Left ventricle myocardium inferior (tissue), 1 donor: ENCODE data around the gene RGS14. TPM values are rescaled to one million over a fixed set of nuclear protein-coding genes. Genes with fewer than 3 reads are reported as not detected.
"Not testable (repeated sequence)": the region's sequence is repeated elsewhere in the genome, so short reads cannot be mapped to it uniquely, and the experiment has no call there.

Experiments used
- DNase-seq: peaks from one replicate; pipeline ENCODE4 v3.0.0-alpha.2; 2020
- H3K27ac ChIP-seq: fragments of 200-600 bp; replicated peaks from 2 replicates; pipeline ENCODE4 v1.8.0; 2021
- H3K27me3 ChIP-seq: fragments of 200-600 bp; 2 replicates; pipeline ENCODE4 v1.8.0; 2021; ENCODE audit warnings: low read depth
- H3K36me3 ChIP-seq: fragments of 200-600 bp; 2 replicates; pipeline ENCODE4 v1.8.0; 2021
- H3K4me1 ChIP-seq: fragments of 200-600 bp; 2 replicates; pipeline ENCODE4 v1.8.0; 2021
- H3K4me3 ChIP-seq: fragments of 200-600 bp; 2 replicates; pipeline ENCODE4 v1.8.0; 2021; ENCODE audit warnings: mild to moderate bottlenecking, moderate library complexity
- H3K9me3 ChIP-seq: fragments of 200-600 bp; replicated peaks from 2 replicates; pipeline ENCODE4 v1.8.0; 2021
- intact Hi-C: fragments of 100-400 bp; cut with micrococcal nuclease; formaldehyde crosslinking; loops from one replicate; pipeline ENCODE4 v1.11.0; 2022
- total RNA-seq: library from RNA; stranded (reverse); fragmentation: NEBNext Ultra II Directional; extraction: Animal tissue kit (Norgen Biotek cat#: 25700); gene quantifications from one replicate; pipeline ENCODE4 v1.2.1, GENCODE V29; 2021
- TF ChIP-seq, protein P1 (sequence below): fragments of 200-600 bp; IDR thresholded peaks from 2 replicates; pipeline ENCODE4 v1.8.0; 2021; ENCODE audit warnings: antibody characterized with exemption, mild to moderate bottlenecking, borderline replicate concordance
- donor health status: DM: no; HTN: yes; CAD: no; lungs with severe emphysema.

The RGS14 gene
- total RNA-seq, 1 donor from 2014 or later, result 4.6 TPM

DNA sequence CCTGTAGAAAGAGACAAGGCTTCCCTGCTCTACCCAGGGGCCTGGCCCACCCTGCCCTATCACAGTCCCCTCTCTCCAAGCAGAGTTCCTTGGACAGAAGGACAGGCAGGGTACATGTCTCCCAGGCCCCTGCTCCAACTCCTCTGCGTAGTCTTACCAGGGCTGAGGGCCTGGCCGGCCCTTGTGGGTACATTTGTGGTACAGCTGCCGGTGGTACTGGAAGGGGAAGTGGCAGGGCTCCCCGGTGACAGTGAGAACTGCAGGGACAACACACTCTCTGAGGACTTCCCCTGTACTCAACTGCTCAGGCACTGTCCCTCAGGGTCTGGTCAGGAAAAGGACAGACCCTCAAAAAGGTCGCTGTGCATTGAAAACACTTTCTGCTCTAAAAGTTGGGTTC, 48.1 kb downstream of the RGS14 start:
- H3K27ac ChIP-seq, result no peak overlapping the region
- no peaks in the 10 kb centered on the region for H3K36me3 ChIP-seq
- intact Hi-C loops, result no loop called here
- H3K9me3 ChIP-seq, result no peaks in the 10 kb centered on the region
- TF ChIP-seq, protein P1, sequence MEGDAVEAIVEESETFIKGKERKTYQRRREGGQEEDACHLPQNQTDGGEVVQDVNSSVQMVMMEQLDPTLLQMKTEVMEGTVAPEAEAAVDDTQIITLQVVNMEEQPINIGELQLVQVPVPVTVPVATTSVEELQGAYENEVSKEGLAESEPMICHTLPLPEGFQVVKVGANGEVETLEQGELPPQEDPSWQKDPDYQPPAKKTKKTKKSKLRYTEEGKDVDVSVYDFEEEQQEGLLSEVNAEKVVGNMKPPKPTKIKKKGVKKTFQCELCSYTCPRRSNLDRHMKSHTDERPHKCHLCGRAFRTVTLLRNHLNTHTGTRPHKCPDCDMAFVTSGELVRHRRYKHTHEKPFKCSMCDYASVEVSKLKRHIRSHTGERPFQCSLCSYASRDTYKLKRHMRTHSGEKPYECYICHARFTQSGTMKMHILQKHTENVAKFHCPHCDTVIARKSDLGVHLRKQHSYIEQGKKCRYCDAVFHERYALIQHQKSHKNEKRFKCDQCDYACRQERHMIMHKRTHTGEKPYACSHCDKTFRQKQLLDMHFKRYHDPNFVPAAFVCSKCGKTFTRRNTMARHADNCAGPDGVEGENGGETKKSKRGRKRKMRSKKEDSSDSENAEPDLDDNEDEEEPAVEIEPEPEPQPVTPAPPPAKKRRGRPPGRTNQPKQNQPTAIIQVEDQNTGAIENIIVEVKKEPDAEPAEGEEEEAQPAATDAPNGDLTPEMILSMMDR, result no peak
- H3K27me3 ChIP-seq, result peaks cover 87% of the 10 kb centered on the region
- H3K4me3 ChIP-seq, result no peak overlapping the region
- H3K4me1 ChIP-seq, result peaks cover 29% of the 10 kb centered on the region
- DNase-seq, result peak; percentile 47

DNA sequence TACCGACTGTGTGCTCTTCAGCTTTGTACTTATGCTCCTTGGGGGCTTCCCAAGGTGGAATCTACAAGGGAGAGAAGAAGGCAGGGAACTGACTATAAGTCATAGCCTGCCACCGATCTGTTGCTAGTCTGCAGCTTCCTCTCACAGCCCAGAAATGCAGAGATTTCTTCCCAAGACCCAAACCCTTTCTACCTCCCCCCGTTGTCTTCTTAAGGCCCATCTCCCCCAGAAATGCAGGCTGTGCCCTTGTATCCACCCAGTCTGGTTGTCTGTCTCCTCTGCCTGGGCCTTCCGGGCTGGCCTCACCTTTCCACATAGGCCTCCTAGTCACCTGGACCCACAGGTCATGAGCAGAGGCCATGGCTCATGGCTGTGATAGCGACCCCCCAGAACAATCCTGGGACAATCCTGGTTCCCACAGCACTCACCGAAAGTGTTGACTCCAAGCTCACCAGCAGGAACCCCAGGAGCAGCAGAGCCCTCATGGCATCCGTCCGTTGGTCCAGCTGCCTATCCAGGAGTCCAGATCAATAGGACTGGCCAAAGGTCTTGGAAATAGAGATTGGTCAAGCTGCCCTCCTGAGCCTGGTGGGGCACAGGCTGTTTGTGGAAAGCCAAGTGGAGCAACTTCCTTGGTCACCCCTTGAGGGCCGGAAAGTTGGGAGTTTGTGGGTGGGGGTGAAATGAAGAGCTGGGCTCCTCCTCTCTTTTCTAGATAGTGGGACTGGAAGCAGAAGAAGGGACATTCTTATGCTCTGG, 51.5 kb downstream of the RGS14 start, which contains the start of gene F12:
Gene F12, minus strand, starts transcription at position 522 of the 759 bp plus-strand sequence. Its CDS starts 37 bp downstream, at position 485.
- no peak within 1 kb of the TSS for H3K4me3 ChIP-seq
- H3K27me3 ChIP-seq, result peaks cover 75% of the 10 kb centered on the region
- H3K9me3 ChIP-seq, result no peaks in the 10 kb centered on the region
- no peak within 1 kb of the TSS for H3K27ac ChIP-seq
- no peak for DNase-seq
- H3K4me1 ChIP-seq, result peaks cover 8% of the 10 kb centered on the region
- no peaks in the 10 kb centered on the region for H3K36me3 ChIP-seq
- TF ChIP-seq, protein P1, result no peak
- intact Hi-C loops, result no loop called here

DNA sequence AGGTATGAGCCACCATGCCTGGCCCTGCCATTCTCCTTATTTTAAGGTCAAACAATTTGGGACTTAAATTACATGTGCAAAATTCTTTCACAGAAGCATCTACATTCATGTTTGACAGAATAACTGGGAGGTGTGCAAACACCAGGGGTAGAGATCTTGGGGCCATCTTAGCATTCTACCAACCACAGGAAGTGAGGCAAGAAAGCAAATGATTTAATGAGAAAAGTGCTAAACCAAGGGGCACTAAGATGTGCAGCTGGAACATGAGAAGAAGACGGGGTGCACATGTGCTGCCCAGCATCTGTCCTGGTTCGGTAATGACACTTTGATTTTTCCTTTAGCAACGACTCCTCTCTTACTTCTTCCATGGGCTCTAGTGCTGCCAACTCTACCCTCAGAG, 52.9 kb downstream of the RGS14 start:
- intact Hi-C loops, result no loop called here
- Histone ChIP-seq H3K27me3 (peaks cover 64% of the 10 kb centered on the region), H3K4me1 (no peaks in the 10 kb centered on the region), H3K36me3 (no peaks in the 10 kb centered on the region), H3K9me3 (no peaks in the 10 kb centered on the region), H3K27ac (no peak overlapping the region), H3K4me3 (no peak overlapping the region)
- TF ChIP-seq, protein P1, result no peak
- DNase-seq, result no peak

DNA sequence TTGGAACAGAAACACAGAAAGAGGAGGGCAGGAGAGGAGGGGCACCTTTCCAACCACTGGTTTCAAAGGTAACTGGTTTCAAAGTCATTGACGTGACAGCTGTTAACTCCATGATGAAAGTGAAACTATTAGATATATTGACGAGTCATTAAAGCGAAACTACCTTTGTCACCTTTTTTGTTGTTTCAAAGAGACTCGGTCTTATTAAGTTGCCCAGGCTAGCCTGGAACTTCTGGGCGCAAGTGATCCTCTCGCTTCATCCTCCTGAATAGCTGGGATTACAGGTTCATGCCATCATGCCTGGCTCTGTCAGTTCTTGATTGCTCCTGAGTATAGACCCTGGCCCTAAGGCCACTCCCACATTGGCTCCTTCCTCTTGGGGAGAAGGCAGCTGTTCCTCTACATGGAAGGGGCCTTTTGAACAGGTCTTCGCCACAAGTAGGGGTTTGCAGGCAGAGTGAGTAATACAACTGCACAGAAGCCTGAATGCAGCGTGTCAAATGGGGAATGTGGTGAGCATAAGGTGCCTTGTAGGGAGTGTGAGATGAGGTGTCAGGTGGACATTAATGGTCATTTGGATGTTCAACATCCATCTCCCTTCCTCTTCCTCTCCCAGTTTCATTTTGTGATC, 55.0 kb downstream of the RGS14 start:
- H3K27ac ChIP-seq, result no peak overlapping the region
- intact Hi-C loops, result no loop called here
- no peak for DNase-seq
- H3K4me3 ChIP-seq, result no peak overlapping the region
- peaks cover 42% of the 10 kb centered on the region for H3K27me3 ChIP-seq
- no peaks in the 10 kb centered on the region for H3K9me3 ChIP-seq
- H3K4me1 ChIP-seq, result no peaks in the 10 kb centered on the region
- TF ChIP-seq, protein P1, result no peak
- H3K36me3 ChIP-seq, result no peaks in the 10 kb centered on the region

DNA sequence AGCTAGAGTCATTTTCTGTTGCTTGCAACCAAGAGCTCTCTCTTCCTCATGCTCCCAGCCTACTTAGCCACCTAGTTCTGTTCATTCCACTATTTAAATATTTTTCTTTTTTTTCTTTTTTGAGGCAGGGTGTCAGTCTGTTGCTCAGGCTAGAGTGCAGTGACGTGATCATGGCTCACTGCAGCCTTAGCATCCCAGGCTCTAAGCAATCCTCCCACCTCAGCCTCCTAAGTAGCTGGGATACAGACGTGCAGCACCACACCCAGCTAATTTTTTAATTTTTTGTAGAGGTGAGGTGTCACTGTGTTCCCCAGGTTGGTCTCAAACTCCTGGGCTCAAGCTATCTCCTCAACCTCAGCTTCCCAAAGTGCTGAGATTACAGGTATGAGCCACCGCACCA, 56.8 kb downstream of the RGS14 start:
- H3K4me3 ChIP-seq, result no peak overlapping the region
- H3K4me1 ChIP-seq, result no peaks in the 10 kb centered on the region
- peaks cover 36% of the 10 kb centered on the region for H3K27me3 ChIP-seq
- H3K27ac ChIP-seq, result no peak overlapping the region
- no peaks in the 10 kb centered on the region for H3K9me3 ChIP-seq
- intact Hi-C loops, result no loop called here
- TF ChIP-seq, protein P1, result no peak
- no peak for DNase-seq
- H3K36me3 ChIP-seq, result no peaks in the 10 kb centered on the region

DNA sequence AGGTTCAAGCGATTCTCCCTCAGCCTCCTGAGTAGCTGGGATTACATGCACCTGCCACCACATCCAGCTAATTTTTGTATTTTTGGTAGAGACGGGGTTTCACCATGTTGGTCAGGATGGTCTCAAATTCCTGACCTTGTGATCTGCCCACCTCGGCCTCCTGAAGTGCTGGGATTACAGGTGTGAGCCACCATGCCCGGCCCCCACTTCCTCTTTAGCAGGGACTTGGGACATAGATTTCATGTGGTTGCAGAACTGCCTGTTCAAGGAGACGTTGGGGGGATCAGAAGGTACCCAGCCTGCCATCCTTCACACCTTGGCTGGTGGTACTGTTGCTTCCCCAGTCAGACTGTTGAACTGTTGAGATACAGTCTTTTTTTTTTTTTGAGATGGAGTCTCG, 59.4 kb downstream of the RGS14 start:
- H3K4me1 ChIP-seq, H3K4me3 ChIP-seq, intact Hi-C loops, DNase-seq, H3K9me3 ChIP-seq, H3K36me3 ChIP-seq, H3K27ac ChIP-seq: not testable (repeated sequence)
- H3K27me3 ChIP-seq, result peaks cover 35% of the 10 kb centered on the region
